HG03469 (cell line): ENCODE measurements around the gene N4BP2L2.

Experiments used
- ATAC-seq: cut with Tn5 transposase; IDR thresholded peaks from one replicate; pipeline ENCODE4 v1.9.1; 2021; ENCODE audit warnings: mild to moderate bottlenecking, moderate library complexity, moderate number of reproducible peaks; ENCODE audit not compliant: unreplicated experiment

Gene N4BP2L2

DNA sequence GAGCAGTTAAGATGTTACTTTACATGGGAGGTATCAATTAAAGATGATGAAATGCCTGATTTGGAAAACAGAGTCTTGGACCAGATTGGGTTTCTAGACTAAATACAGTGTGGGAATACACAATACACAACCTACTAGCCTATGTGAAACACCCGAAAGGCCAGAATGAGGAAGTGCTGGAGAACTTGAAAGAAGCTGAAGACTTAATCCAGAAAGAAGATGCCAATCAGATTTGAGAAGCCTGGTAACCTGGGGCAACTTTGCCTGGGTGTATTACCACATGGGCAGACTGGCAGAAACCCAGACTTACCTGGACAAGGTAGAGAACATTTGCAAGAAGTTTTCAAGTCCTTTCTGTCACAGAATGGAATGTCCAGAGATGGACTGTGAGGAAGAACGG is 153.9 kb downstream of the N4BP2L2 start:
- ATAC-seq = no peak

DNA sequence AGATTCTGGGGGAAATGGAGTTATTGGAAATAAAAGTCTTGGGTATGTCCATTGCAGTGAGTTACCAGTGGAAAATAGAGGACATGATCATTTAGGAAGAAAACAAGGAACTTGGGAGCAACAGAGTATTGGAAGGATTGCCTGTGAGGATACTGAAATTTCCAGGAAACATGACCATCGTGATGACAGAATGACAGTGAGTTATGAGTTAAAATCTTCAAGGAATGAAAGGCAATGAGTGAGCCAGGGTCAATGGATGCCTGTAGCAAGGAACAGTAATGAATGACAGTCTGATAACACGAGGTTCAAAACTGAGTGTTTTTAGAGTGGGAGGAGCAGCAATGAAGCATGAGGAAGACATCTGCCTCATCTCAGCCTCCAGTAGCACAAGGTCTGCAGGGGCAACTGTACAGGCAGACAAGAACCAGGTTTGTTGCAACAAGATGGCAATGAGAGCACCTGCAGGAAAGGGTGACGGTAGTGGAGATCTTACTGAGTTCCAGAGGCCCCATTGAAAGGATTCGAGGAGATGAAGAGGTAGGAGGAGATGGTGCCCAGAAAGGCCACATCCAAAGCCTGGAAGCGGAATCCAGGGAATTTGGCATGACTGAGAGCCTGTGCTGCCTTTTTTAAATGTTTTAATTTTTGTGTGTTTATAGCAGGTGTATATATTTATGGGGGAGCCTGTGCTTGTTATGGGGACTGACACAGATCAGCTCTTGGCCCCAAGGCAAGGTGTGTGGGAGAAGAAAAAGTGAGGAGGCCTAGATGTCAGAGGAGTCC is 154.6 kb downstream of the N4BP2L2 start:
- no peak for ATAC-seq
